Epithelial cell of esophagus (primary cell): ENCODE results near the gene PCNX1.

Source experiments
- DNase-seq: peaks from one replicate; pipeline ENCODE4 v3.0.0; 2010; ENCODE audit warnings: low read depth
- H3K4me3 ChIP-seq: 2 replicates; pipeline ENCODE4 v1.5.1; 2011; ENCODE audit warnings: mild to moderate bottlenecking, low read length, control low read depth
- CTCF ChIP-seq: IDR thresholded peaks from 2 replicates; pipeline ENCODE4 v1.5.1; 2011; ENCODE audit warnings: low read depth, mild to moderate bottlenecking, low read length, control low read depth, inconsistent platforms; ENCODE audit not compliant: insufficient read depth; ENCODE audit errors: missing control alignments

The PCNX1 gene

GRCh38 chr14:70982200-70982599 lies 74.9 kb downstream of the PCNX1 start:
- H3K4me3 ChIP-seq: no peak overlapping the region
- no peak for TF ChIP-seq CTCF
- DNase-seq: no peak

GRCh38 chr14:70987041-70987440 lies 79.8 kb downstream of the PCNX1 start:
- no peak overlapping the region for H3K4me3 ChIP-seq
- no peak for TF ChIP-seq CTCF
- no peak for DNase-seq

GRCh38 chr14:70988452-70988851 lies 81.2 kb downstream of the PCNX1 start:
- no peak for TF ChIP-seq CTCF
- DNase-seq: no peak
- H3K4me3 ChIP-seq: no peak overlapping the region

- no peak for TF ChIP-seq CTCF
- no peak for DNase-seq
- H3K4me3 ChIP-seq: no peak overlapping the region
These were observed 86.7 kb downstream of the PCNX1 start for GRCh38 chr14:70993931-70994330.

- no peak for DNase-seq
- TF ChIP-seq CTCF: no peak
- no peak overlapping the region for H3K4me3 ChIP-seq
These were observed 88.0 kb downstream of the PCNX1 start for GRCh38 chr14:70995211-70995610.

- H3K4me3 ChIP-seq: no peak overlapping the region
- no peak for TF ChIP-seq CTCF
- DNase-seq: peak; percentile 28
These were observed 88.4 kb downstream of the PCNX1 start for GRCh38 chr14:70995671-70996070.

- H3K4me3 ChIP-seq: no peak overlapping the region
- no peak for DNase-seq
- TF ChIP-seq CTCF: no peak
These were observed 91.9 kb downstream of the PCNX1 start for GRCh38 chr14:70999117-70999516.
